ENCODE measurements around the gene G6PC3.
A peak's percentile ranks its signal among the peaks of the same experiment; 100 is the strongest.

Gene G6PC3

DNA sequence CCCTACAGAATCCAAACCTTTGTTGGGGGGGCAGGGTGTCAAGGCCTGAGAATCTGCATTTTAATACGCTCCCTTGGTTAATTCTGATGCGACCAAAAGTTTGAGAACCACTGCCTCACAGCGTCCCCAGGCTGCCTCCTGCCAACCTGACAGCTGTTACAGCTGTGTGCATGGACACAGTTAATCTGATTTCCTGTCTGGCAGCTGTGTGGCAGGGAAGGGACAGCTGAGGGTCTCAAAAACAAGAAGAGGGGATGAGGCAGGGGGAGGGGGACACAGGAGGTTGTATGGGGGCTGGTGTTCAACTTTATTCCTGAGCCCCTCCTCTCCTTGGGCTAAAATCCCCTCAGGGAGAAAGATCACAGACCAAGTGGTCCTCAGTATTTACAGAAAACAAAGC is 35.4 kb downstream of the G6PC3 start:
- no peak for DNase-seq (ENCODE audit: low read depth)
- in situ Hi-C loops (cut with HindIII; ENCODE audit: low sequenced_read_pairs), result no loop called here

GRCh38 chr17:44106801-44107200 is 36.3 kb downstream of the G6PC3 start:
- in situ Hi-C loops (cut with HindIII; ENCODE audit: low sequenced_read_pairs), result no loop called here
- TF ChIP-seq, protein P1, sequence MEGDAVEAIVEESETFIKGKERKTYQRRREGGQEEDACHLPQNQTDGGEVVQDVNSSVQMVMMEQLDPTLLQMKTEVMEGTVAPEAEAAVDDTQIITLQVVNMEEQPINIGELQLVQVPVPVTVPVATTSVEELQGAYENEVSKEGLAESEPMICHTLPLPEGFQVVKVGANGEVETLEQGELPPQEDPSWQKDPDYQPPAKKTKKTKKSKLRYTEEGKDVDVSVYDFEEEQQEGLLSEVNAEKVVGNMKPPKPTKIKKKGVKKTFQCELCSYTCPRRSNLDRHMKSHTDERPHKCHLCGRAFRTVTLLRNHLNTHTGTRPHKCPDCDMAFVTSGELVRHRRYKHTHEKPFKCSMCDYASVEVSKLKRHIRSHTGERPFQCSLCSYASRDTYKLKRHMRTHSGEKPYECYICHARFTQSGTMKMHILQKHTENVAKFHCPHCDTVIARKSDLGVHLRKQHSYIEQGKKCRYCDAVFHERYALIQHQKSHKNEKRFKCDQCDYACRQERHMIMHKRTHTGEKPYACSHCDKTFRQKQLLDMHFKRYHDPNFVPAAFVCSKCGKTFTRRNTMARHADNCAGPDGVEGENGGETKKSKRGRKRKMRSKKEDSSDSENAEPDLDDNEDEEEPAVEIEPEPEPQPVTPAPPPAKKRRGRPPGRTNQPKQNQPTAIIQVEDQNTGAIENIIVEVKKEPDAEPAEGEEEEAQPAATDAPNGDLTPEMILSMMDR (IDR thresholded peaks at IDR 0.05; ENCODE audit: low read depth, low read length, missing control alignments), result no peak
- H3K4me3 ChIP-seq (ENCODE audit: low read depth, low read length), result no peak overlapping the region
- DNase-seq (ENCODE audit: low read depth), result no peak

More for the DNA sequence above, 35.4 kb downstream of the G6PC3 start:
- TF ChIP-seq, protein P1 (IDR thresholded peaks at IDR 0.05; ENCODE audit: low read depth, low read length, missing control alignments), result no peak
- H3K4me3 ChIP-seq (ENCODE audit: low read depth, low read length), result no peak overlapping the region

- DNase-seq (ENCODE audit: low read depth), result peak; percentile 94
- TF ChIP-seq, protein P1 (IDR thresholded peaks at IDR 0.05; ENCODE audit: low read depth, low read length, missing control alignments), result no peak
- peak overlapping the region; percentile 2 for H3K4me3 ChIP-seq (ENCODE audit: low read depth, low read length)
- in situ Hi-C loops (cut with HindIII; ENCODE audit: low sequenced_read_pairs), result no loop called here
These were observed 38.1 kb downstream of the G6PC3 start for GRCh38 chr17:44108440-44109311.

- TF ChIP-seq, protein P1 (IDR thresholded peaks at IDR 0.05; ENCODE audit: low read depth, low read length, missing control alignments), result no peak
- no peak for DNase-seq (ENCODE audit: low read depth)
- H3K4me3 ChIP-seq (ENCODE audit: low read depth, low read length), result no peak overlapping the region
These were observed 38.7 kb downstream of the G6PC3 start for GRCh38 chr17:44109312-44109630.

DNA sequence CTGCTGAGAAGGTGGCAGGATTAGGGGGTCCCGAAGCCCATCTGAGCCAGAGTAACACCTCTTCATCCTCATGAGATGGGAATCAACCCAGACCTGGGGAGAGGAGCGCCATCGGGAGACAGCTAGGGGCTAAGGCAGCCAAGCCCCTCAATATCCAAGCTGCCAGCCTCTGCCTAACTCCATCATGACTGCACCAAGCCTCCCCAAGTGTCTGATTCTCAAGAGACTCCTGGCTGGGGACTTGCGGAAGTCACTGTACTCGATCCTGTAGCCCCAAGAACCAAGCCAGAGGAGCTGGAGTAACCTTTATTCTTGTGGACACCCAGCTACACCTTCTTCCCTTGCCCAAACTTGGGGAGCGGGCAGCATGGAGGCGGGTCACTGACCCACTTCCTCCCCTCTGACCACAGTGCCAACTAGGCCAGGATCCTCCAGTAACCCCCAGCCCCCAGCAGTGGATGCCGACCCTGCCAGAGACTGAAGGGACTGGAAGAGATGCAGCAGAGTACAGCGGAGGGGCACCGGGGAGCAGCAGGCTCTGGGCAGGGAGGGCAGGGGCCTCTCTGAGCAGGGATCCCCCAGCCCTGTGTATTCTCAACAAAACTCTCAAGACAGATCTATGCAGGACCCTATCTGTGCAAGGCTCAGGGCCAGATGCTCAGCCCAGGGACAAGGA is 39.6 kb downstream of the G6PC3 start:
- TF ChIP-seq, protein P1 (IDR thresholded peaks at IDR 0.05; ENCODE audit: low read depth, low read length, missing control alignments), result no peak
- no peak for DNase-seq (ENCODE audit: low read depth)
- in situ Hi-C loops (cut with HindIII; ENCODE audit: low sequenced_read_pairs), result no loop called here
- H3K4me3 ChIP-seq (ENCODE audit: low read depth, low read length), result peak overlapping the region; percentile 28

More at GRCh38 chr17:44109312-44109630, 38.7 kb downstream of the G6PC3 start:
- in situ Hi-C loops (cut with HindIII; ENCODE audit: low sequenced_read_pairs), result no loop called here

DNA sequence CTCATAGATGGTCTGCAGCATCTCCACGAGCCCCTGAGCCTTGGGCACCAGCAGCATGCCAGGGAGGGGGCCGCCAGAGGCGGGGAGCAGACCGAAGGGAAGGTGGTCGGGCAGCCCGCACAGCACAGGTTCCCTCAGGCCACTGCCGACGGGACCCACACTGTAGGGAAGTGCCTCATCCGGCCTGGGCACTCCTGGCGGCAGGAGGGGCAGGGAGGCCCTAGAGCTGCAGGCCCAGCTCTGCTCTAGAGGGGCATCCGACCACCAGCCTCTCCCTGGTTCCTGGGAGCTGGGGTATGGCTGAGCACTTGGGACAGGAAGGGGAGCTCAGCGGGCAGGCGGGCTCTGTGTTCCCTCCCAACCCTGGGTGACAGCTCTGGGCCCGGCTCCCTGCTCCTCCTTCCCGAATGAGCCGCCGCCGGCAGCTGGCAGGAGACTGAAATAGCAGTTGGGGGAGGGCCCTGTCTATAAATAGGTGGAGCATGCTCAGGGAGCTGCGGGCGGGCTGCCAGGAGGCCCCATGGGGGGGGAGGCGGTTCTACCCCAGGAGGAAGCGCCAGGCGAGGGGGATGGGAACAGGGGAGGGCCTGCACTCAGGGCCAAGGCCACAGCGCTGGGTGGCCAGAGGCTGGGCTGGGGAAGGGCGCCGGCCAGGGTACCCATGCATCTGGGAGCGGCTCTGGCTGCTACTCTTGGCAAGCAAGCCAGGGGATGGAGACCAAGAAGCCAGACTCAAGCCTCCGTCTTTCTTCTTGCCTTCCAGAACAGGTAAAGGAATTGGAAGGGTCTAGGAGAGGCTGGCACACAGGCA is 40.5 kb downstream of the G6PC3 start:
- in situ Hi-C loops (cut with HindIII; ENCODE audit: low sequenced_read_pairs), result no loop called here
- TF ChIP-seq, protein P1 (IDR thresholded peaks at IDR 0.05; ENCODE audit: low read depth, low read length, missing control alignments), result no peak
- peak overlapping the region; percentile 28 for H3K4me3 ChIP-seq (ENCODE audit: low read depth, low read length)
- DNase-seq (ENCODE audit: low read depth), result peak; percentile 55

All from astrocyte of the cerebellum (primary cell).